Renal cortex interstitium (tissue), 11 donors: ENCODE results near the gene COL15A1. TPM values are rescaled to one million over a fixed set of nuclear protein-coding genes. Genes with fewer than 3 reads are reported as not detected.
A peak's percentile ranks its signal among the peaks of the same experiment; 100 is the strongest.

Experiments used
- DNase-seq, 11 donors: peaks; one replicate each; pipeline ENCODE4 v3.0.0-alpha.2; 2013; ENCODE audit warnings: low read depth in 9 of 11, low spot score in 4 of 11; ENCODE audit errors: extremely low read depth in 1 of 11
- polyA plus RNA-seq, 3 donors: library from polyadenylated mRNA; unstranded; fragments of 120-200 nt; gene quantifications; one replicate each; pipeline ENCODE4 v1.2.1, GENCODE V29; 2013; ENCODE audit not compliant: insufficient read length in 3 of 3

COL15A1 gene
- polyA plus RNA-seq, 3 donors: 22.2 to 30.3 (median 23.0) TPM

- no peak for DNase-seq
These were observed 10.5 kb upstream of the COL15A1 start for GRCh38 chr9:98933185-98933584.

GRCh38 chr9:98933890-98934289 is 9.8 kb upstream of the COL15A1 start:
- DNase-seq: no peak

DNA sequence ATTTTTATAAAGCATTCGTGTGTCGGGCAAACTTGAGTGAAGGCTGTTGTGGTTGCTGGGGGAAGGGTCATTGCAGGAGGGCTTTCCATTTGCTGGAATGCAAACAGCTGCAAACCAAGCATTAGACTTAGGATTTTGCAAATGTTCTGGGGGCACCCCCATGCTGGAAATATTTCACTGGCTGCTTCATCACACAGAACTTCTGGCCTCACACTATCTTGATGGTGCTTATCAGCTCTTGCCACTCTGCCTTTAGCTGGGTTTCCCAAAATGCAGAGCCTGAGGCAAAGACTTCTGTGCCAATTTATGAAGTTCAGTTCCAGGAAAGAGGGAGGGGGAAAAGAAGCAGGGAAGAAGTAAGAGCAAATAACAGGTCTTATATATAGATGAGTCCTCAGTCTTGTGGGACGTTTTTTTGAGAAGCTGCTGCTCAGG is 8.6 kb upstream of the COL15A1 start:
- no peak for DNase-seq

GRCh38 chr9:98940276-98940675 is 3.4 kb upstream of the COL15A1 start:
- DNase-seq: no peak

DNA sequence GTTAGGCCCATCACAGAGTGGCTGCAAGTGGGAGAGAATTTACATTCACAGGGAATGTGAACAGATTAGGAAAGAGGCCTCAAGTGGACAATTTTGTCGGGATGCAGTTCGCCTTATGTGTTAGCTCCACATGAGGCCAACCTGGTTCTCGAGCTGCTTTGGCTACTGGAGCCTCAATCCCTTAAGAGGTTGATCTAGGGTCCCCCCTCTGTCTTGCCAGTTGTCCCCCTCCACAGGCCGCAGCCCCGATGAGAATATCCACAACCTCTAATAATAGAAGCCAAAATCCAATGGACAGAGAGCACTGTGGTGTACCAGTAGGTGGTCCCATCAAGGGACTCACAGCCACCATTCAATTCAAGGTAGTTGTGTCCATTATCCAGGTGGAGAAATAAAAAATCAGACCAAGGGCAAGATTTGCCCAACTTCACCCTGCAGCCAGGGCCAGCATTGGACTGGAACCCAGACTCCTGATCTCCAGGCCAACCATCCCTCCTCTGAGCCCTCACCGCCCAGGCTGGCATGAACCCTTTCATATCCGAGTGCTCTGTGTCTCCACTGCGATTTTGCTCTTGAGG is 1.7 kb upstream of the COL15A1 start:
- no peak for DNase-seq

GRCh38 chr9:98942906-98943681 is 613 bp upstream of the COL15A1 start:
- DNase-seq: no peak

- no peak for DNase-seq
These were observed 488 bp downstream of the COL15A1 start for GRCh38 chr9:98944057-98944733.

DNA sequence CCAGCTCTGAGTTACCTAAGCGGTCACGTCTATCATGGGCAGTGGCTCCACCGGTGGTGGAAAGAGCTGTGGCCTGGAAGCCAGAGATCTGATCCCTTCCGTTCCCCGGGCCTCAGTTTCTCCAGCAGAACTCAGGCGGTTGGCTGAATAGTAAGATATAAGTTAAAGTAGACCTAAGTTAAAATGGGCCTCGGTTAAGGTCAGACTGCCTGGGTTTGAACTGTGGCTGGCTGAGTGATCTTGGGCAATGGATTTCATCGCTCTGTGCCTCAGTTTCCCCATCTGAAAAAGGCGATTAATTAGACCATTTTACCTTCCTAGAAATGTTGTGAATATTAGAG is 997 bp downstream of the COL15A1 start:
- no peak for DNase-seq

DNA sequence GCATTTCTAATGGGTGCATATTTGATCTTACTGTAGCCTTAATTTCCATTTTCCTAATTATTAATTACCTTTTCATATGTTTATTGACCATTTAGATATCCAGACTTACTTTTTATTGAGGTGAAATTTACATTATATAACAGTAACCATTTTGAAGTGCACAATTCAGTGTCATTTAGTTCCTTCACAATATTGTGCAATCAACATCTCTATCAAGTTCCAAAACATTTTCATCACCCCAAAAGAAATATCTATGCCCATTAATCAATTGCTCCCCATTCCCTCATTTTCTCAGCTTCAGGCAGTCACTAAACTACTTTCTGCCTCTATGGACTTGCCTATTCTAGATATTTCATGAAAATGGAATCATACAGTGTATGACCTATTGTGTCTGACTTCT is 5.9 kb downstream of the COL15A1 start:
- no peak for DNase-seq

DNA sequence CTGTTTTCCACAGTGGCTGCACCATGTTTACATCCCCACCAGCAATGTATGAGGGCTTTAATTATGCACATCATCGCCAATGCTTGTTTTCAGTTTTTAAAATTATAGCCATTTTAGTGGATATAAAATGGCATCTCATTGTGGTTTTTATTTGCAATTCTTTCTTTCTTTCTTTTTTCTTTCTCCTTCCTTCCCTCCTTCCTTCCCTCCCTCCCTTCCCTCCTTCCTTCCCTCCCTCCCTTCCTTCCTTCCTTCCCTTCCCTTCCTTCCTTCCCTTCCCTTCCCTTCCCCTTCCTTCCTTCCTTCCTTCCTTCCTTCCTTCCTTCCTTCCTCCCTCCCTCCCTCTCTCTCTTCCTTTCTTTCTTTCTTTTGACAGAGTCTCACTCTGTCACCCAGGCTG is 6.6 kb downstream of the COL15A1 start:
- no peak for DNase-seq

GRCh38 chr9:98951967-98952366 is 8.3 kb downstream of the COL15A1 start:
- DNase-seq: no peak

- no peak for DNase-seq
These were observed 10.0 kb downstream of the COL15A1 start for GRCh38 chr9:98953581-98954243.

- DNase-seq: no peak
These were observed 10.5 kb downstream of the COL15A1 start for GRCh38 chr9:98954244-98954610.

DNA sequence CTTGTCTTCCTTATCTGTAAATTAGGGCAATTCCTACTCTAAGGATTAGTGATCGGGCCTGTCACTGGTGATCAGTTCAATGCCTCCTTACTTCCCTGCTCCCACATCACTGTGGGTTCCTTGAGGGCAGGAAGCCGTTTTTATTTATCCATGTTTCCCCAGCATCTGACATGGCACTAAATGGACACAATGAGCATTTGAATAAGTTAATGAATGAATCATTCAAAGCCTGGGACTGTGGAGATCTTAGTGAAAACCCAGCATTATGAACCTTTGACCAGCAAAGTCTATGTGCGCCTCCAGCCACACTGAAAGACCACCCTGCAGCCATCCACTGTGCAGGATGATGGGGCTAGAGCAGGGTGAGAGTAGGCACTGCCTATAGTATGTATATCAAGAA is 11.6 kb downstream of the COL15A1 start:
- no peak for DNase-seq

- DNase-seq: no peak
These were observed 14.1 kb downstream of the COL15A1 start for GRCh38 chr9:98957826-98958225.

GRCh38 chr9:98958271-98958984 is 14.7 kb downstream of the COL15A1 start:
- peak in 4 of 11 donors; percentile 29 to 45 (median 41) for DNase-seq

DNA sequence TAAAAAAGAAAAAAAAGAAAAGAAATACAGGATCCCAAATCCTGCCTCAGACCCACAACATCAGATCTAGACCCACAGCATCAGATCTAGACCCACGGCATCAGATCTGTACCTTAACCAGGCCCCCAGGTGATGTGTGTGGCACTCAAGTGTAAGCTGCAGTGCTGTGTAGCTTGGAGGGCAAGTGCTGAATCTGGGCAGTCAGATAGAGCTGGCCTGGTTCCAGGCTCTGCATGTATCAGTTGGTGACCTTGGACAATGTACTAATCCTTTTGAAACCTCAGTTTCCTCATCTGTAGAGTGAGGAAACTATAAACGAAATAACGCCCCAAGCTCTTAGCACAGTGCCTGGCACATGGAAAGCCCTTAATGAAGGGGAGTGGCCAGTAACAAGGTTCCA is 16.7 kb downstream of the COL15A1 start:
- no peak for DNase-seq

DNA sequence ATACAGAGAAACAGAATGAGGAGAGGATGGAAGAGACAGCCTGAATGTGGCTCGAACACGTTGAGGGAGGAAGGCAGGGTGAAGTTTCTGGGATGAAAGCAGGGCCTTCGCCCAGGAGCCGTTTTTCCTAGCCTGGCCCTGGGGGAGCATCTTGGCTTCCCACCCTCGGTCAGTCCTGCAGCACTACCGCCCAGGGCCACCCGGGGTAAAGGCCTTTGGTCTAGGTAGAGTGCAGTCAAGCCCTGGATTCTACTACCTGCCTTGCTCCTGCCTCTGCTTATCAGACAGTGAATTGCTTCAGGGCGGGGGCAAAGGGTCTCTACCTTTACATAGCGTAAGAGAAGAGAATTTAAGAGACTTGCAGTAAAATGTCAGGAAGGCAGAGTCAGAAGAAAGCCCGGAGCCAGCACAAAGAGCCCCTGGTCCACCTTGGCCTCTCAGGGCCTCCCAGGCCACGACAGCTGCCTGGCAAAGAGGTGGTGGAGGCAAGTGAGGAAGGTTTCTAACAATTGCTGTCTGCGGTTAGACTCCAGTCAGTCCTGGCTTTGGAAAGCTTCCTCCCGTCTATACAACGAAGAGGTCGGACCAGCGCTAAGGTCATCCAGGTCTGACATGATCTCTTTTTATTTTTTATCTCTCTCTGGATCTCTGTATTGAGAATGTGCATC is 17.9 kb downstream of the COL15A1 start:
- DNase-seq: no peak

- no peak for DNase-seq
These were observed 18.5 kb downstream of the COL15A1 start for GRCh38 chr9:98962181-98962560.
